GM11168 (cell line): ENCODE measurements around the gene ELOA.
"Not testable (repeated sequence)": the region's sequence is repeated elsewhere in the genome, so short reads cannot be mapped to it uniquely, and the experiment has no call there.

Experiments used
- in situ Hi-C: fragments of 300-500 bp; cut with MboI; formaldehyde crosslinking; loops from one replicate; pipeline ENCODE4 v1.12.0; 2022; ENCODE audit warnings: low sequenced_read_pairs; ENCODE audit not compliant: unreplicated experiment

The ELOA gene

GRCh38 chr1:23797478-23798448, 54.5 kb downstream of the ELOA start:
- in situ Hi-C loops: no loop called here

DNA sequence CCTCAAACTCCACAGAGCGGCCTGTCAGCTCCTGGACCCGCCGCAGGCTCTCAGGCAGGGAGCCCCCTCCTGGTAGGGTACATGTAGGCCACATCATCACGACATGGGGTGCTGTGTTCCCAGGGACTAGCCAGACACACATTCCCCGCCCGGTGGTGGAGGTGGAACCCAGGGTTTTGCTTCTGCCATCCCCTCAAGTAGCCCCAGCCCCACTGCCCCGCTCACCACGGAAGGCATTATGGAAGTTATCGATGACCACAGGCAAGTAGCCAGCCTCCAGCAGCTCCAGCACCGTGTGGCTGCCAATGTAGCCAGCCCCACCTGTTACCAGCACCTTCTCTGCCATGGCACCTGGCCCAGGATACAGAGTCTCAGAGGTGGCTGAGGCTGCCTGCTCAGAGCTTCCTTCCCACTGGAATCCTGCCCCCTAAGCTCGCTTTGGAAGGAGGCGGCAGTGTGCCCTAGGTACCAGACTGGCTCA, 55.4 kb downstream of the ELOA start:
- in situ Hi-C loops: no loop called here

DNA sequence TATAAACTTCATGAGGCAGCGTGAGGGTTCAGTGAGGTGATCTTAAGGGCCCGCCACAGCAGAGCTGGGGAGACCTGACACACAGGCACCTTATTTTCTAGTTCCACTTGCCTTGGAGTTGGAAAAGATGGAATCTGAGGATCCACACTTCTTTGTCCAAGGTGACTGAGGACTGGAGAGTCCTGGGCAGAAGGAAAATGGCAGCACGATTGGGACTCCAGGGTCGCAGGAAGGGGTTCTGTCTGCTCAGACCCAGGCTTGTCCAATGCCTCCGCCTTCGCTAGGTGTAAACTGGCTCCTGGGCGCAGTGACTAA, 55.9 kb downstream of the ELOA start:
- in situ Hi-C loops: no loop called here

DNA sequence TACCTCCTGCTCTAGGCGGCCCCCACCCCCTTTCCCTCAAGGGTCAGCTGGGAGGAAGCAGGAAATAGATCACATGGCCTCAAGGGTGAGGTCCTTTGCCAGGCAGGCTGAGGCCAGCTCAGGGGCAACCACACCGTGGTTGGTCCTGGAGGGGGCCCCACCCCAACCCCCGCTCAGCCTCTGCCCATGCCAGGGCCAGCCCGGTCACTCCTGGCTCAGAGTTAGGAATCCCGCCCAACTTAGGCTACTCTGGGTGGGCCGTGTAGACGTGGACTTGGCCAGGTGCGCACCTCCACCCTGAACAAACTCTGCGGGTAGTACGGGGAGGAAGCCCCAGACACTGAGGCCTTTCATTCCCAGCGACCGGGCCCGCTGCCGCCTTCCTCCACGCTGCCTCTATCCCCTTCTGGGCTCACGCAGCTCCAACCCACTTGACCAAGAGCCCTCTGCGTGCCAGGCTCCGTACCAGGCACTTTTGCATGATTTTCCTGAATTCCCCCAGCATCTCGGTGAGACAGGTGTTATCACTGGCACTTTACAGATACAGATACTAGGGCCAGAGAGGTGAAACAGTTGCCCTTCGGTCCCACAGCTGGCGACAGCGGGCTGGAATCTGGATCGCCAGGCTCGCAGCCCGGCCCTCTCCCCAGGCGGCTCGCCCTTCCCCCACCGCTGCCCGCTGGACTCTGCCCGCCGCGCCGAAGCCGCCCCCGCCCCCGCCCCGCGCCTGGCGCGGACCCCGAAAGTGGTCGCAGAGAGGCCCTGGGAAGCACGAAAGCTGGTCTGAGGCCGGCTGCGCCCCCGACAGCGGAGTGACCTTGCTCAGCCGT, 56.5 kb downstream of the ELOA start:
- in situ Hi-C loops: no loop called here

- in situ Hi-C loops: no loop called here
These were observed 57.4 kb downstream of the ELOA start, which contains the start of gene GALE for GRCh38 chr1:23800400-23801337. Gene GALE (minus strand): TSS chr1:23800754. CDS start chr1:23799007, 1,747 bp downstream.

DNA sequence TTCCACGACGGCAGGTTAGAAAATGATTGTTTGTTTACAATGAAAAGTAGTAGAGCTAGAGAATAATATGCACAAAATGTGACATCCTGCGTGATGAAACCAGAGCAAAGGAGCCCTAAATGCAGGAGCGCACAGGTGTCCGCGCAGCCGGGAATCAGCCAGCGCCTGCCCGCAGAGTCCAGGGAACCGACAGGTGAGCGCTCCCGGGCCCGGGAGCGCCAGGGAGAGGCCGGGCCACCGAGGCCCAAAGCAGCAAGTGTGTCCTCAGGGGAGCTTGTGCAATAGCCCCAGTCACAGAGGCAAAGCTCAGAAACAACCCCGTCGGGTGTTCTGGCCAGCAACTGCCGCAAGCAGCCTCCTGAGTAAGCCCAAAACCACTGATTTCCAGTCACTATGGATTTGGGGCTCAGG, 58.1 kb downstream of the ELOA start:
- in situ Hi-C loops: no loop called here

- in situ Hi-C loops: no loop called here
These were observed 58.6 kb downstream of the ELOA start for GRCh38 chr1:23801876-23802275.

- in situ Hi-C loops: not testable (repeated sequence)
These were observed 59.6 kb downstream of the ELOA start for GRCh38 chr1:23802809-23803342.

DNA sequence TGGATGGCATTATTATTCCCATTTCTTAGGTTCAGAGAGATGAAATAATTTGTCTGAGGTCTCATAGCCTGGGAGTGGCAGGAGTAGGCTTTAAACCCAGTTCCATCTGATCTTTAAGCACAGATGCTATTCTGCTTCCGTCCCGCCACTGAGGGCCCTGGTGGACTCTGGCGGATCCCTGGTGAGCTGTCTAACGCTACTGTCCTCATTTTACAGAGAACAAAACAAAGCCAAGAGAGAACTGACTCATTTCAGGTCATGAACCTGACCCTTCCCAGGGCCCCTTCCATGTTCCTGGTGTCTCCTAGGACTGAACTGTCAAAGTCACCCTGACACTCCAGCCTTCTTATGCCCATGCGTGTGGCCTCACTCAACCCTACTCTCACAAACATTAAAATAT, 60.4 kb downstream of the ELOA start:
- in situ Hi-C loops: no loop called here

- in situ Hi-C loops: no loop called here
These were observed 61.0 kb downstream of the ELOA start for GRCh38 chr1:23804183-23804835.

DNA sequence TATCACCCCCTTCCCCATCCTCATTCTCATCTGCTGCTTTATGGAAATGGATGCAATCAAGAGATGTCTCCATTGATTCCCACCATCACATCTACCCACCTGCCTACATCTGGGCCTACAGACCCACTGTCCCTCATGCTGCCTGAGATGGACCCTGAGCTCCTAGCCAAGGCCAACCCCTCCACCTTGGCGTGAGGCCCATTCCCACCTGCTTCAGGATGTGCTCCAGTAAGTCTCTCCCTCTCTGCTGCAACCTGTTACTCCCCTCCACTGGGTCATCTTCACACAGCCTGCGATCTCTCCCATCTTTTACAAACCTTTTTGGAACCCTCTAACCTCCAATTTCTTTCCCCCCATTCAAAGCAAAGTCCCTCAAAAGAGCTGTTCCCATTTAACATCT, 61.8 kb downstream of the ELOA start:
- in situ Hi-C loops: loop anchor here (5.0 kb wide), 2 partner anchors 52 to 112 kb away; no protein-coding TSS in a partner anchor

- in situ Hi-C loops: loop anchor here (5.0 kb wide), 2 partner anchors 51 to 111 kb away; no protein-coding TSS in a partner anchor
These were observed 63.0 kb downstream of the ELOA start for GRCh38 chr1:23806280-23806679.

DNA sequence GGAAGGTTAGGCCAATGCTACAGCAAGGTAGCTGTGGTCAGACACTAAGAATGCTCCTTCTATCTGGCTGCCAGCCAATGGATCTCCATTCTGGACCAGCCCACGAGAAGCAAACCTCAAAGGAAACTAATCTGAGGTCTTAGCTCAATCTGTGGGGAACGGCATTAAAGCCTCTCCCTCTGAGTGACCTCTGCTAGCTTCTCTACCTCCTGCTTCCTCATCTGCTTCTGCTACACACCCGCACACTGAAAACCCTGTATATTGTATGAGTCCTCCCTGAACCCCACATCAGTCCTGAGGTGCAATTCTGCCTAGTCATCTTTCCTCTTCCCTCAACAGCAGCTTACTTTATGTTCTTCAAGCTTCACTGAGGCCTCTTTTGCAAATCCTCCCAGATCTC, 64.2 kb downstream of the ELOA start:
- in situ Hi-C loops: loop anchor here (5.0 kb wide), 2 partner anchors 50 to 110 kb away; no protein-coding TSS in a partner anchor

GRCh38 chr1:23809751-23810171, 66.5 kb downstream of the ELOA start:
- in situ Hi-C loops: loop anchor here (5.0 kb wide), 2 partner anchors 48 to 108 kb away; no protein-coding TSS in a partner anchor

- in situ Hi-C loops: no loop called here
These were observed 67.7 kb downstream of the ELOA start for GRCh38 chr1:23810818-23811540.
